ENCODE measurements around the gene HCN4. TPM values are rescaled to one million over a fixed set of nuclear protein-coding genes. Genes with fewer than 3 reads are reported as not detected.

HCN4 gene
- total and polyA plus RNA-seq, 2 of the 8 experiments (the other 6 are each of a cell fraction or from before 2014, with no cell fraction given) = 3.7 to 8.5 TPM

DNA sequence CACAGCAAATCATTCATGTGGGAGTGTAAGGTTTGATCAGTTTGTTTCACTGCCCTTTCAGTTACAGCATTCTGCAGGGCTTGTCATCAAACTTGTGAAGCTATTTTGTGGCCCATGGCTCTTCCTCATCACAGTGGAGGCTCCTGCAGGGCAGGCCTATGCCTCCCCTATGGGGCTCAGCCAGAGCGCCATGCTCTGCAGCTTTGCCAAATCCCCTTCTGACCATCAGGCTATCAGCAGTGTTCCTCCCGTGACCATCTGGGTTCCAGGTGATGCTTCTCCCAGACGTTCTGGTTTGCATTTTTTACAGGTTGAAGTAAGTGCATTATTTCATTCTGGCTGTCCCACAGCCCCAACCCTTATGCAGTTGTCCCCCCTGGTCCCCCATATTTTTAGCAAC, 46.1 kb upstream of the HCN4 start:
- Histone ChIP-seq H4K5ac (ENCODE audit: insufficient read length, low read depth, low read length) (no peak overlapping the region), H3K4me1 (replicated peaks in 1 of 4; ENCODE audit: control insufficient read depth in 3 of 4, insufficient read depth in 4 of 4, low read length in 3 of 4) (no peaks in the 10 kb centered on the region), H3K27me3 (replicated peaks in 1 of 4; ENCODE audit: control insufficient read depth in 3 of 4, extremely low read depth in 1 of 4, insufficient read depth in 3 of 4, low read length in 3 of 4) (no peaks in the 10 kb centered on the region), H2AK5ac (ENCODE audit: low read depth, low read length) (no peak overlapping the region), H3K23me2 (ENCODE audit: low read depth, low read length) (no peaks in the 10 kb centered on the region), H3K9ac (replicated peaks in 1 of 4; ENCODE audit: extremely low read depth in 1 of 4, low read depth in 3 of 4, low read length in 3 of 4) (no peak overlapping the region), H4K20me1 (replicated peaks in 1 of 2; ENCODE audit: control insufficient read depth in 1 of 2, insufficient read depth in 2 of 2, low read length in 2 of 2) (no peaks in the 10 kb centered on the region), H4K8ac (ENCODE audit: extremely low read depth, insufficient read depth, low read length) (no peak overlapping the region), H2BK5ac (ENCODE audit: low read depth, low read length) (no peak overlapping the region), H3K4me2 (ENCODE audit: insufficient read depth in 1 of 2, low read depth in 2 of 2, low read length in 2 of 2) (no peak overlapping the region), H2BK120ac (replicated peaks; ENCODE audit: low read depth, low read length) (no peak overlapping the region), H3K4ac (replicated peaks; ENCODE audit: insufficient read length, low read depth, low read length) (no peak overlapping the region), H2BK20ac (ENCODE audit: low read length) (no peak overlapping the region), H3K9me3 (ENCODE audit: insufficient read depth in 2 of 2, low read depth in 1 of 2, low read length in 1 of 2) (no peaks in the 10 kb centered on the region), H3K23ac (ENCODE audit: insufficient read length) (no peak overlapping the region), H2BK12ac (ENCODE audit: low read depth, low read length) (no peak overlapping the region), H3K79me1 (ENCODE audit: low read depth, low read length) (no peaks in the 10 kb centered on the region), H4K91ac (replicated peaks; ENCODE audit: insufficient read length, low read length) (no peak overlapping the region), H3K4me3 (ENCODE audit: extremely low read depth in 1 of 4, insufficient read depth in 2 of 4, low read depth in 3 of 4, low read length in 4 of 4) (no peak overlapping the region), H3K56ac (replicated peaks; ENCODE audit: insufficient read length, low read depth, low read length) (no peak overlapping the region), H3K27ac (ENCODE audit: low read depth, low read length) (no peak overlapping the region), H2BK15ac (ENCODE audit: low read length) (no peak overlapping the region), H3K14ac (ENCODE audit: insufficient read length) (no peak overlapping the region), H3K18ac (ENCODE audit: extremely low read depth, low read length) (no peak overlapping the region), H2AFZ (ENCODE audit: low read length) (no peak overlapping the region), H3K79me2 (ENCODE audit: control insufficient read depth in 1 of 2, insufficient read depth in 2 of 2, low read length in 2 of 2) (no peaks in the 10 kb centered on the region), H3K36me3 (ENCODE audit: control insufficient read depth in 2 of 4, insufficient read depth in 4 of 4, low read length in 3 of 4) (no peaks in the 10 kb centered on the region)
- DNase-seq (ENCODE audit: low read depth in 1 of 2, low spot score in 2 of 2) = peak in 1 of 2 experiments; percentile 20
- FAIRE-seq = no peak
- ChIA-PET CTCF (ENCODE audit: partially characterized antibody) (interaction anchor here (1.9 kb wide), 1 partner anchor 50 kb away, joined by 5 read pairs; no protein-coding TSS in a partner anchor), POLR2A (ENCODE audit: partially characterized antibody) (no interaction called here)
- no peak for TF ChIP-seq SIX5 (IDR thresholded peaks at IDR 0.05; ENCODE audit: low read depth, low read length)
- no peak for TF ChIP-seq POLR2A (IDR thresholded peaks at IDR 0.05; ENCODE audit: control extremely low read depth in 1 of 2, low read depth in 2 of 2, low read length in 2 of 2)
- TF ChIP-seq GABPA (IDR thresholded peaks at IDR 0.05; ENCODE audit: borderline replicate concordance, insufficient read depth, low read length) = no peak
- TF ChIP-seq PHF8 (conservative IDR thresholded peaks at IDR 0.05; ENCODE audit: low read depth, low read length) = no peak
- TF ChIP-seq SP4 (IDR thresholded peaks at IDR 0.05; ENCODE audit: low read length) = no peak
- no peak for TF ChIP-seq NANOG (IDR thresholded peaks at IDR 0.05; ENCODE audit: insufficient read depth, low read depth, low read length, poor library complexity, severe bottlenecking)
- no peak for TF ChIP-seq EGR1 (IDR thresholded peaks at IDR 0.05; ENCODE audit: borderline replicate concordance, low read depth, low read length)
- no peak for TF ChIP-seq HDAC6 (IDR thresholded peaks at IDR 0.05; ENCODE audit: low read depth, low read length)
- TF ChIP-seq ASH2L (IDR thresholded peaks at IDR 0.05; ENCODE audit: low read length) = no peak
- TF ChIP-seq MAFK (IDR thresholded peaks at IDR 0.05; ENCODE audit: low read depth, low read length) = no peak
- TF ChIP-seq JUND (IDR thresholded peaks at IDR 0.05; ENCODE audit: low read length) = no peak
- TF ChIP-seq CEBPB (IDR thresholded peaks at IDR 0.05; ENCODE audit: low read depth, low read length) = no peak
- no peak for TF ChIP-seq KDM5A (IDR thresholded peaks at IDR 0.05; ENCODE audit: low read length)
- no peak for TF ChIP-seq CHD2 (IDR thresholded peaks at IDR 0.05; ENCODE audit: low read length)
- WGBS, 2 experiments (ENCODE audit: extremely low coverage in 1 of 2, insufficient coverage in 1 of 2, insufficient read length in 1 of 2, insufficient replicate concordance in 2 of 2, low coverage in 1 of 2, low lambda C conversion rate in 2 of 2, missing lambda C conversion rate in 1 of 2) = 88% methylated on average over 3 of the region's 3 CpGs; no CpG with 5 or more reads in 1 of the 2 experiments
